ENCODE data around the gene SDE2.
"Not testable (repeated sequence)": the region's sequence is repeated elsewhere in the genome, so short reads cannot be mapped to it uniquely, and the experiment has no call there.

Gene SDE2

GRCh38 chr1:225999227-225999911, at the start of gene SDE2:
Gene SDE2 (minus strand): TSS chr1:225999343. CDS start chr1:225999312, 31 bp downstream.
- DNase-seq (ENCODE audit: low read depth, low spot score) = peak; percentile 99

DNA sequence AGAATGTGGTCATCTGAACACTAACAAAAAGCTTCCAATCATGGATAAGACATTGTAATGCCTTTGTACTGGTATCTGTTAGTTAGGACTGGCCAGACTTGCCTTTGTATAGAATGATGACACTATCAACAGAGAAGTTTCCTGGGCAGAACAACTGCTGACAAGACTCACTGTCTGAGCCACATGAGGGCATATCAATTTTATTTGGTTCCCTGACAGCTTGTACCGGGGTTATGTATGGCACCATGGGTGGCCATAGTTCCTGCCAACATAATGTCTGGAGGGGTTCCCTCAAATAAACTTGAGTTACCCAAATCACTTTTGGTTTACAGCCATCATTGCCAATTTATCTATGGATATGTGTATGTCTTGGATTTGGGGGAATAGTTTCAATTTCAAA, 49.7 kb upstream of the SDE2 start:
- no peak for DNase-seq (ENCODE audit: low read depth, low spot score)

GRCh38 chr1:226047495-226047894, 48.4 kb upstream of the SDE2 start:
- DNase-seq (ENCODE audit: low read depth, low spot score) = no peak

GRCh38 chr1:226046240-226046639, 47.1 kb upstream of the SDE2 start:
- no peak for DNase-seq (ENCODE audit: low read depth, low spot score)

DNA sequence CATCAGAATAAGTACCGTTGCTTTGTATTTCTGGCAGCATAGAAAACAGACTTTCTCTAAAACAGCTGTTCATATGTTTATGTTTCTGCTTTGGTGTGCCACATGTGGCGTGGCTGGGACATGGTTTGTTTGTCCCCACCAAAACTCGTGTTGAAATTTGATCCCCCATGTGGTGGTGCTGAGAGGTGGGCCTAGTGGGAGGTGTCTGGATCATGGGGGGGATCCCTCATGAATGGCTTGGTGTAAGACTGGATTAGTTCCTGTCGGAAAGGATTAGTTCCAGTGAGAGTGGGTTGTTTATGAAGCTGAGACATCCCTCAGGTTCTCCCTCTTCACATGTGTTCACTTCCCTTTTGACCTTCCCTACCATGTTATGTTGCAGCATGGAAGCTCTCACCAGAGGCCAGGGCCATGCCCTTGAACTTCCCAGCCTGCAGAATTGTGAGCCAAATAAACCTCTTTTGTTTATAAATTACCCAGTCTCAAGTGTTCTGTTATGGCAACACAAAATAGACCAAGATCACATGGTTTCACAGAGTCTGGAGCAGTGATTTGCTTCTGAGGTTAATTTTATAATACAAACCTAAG, 45.5 kb upstream of the SDE2 start:
- DNase-seq (ENCODE audit: low read depth, low spot score) = no peak

GRCh38 chr1:226041419-226041818, 42.3 kb upstream of the SDE2 start:
- DNase-seq (ENCODE audit: low read depth, low spot score) = no peak

DNA sequence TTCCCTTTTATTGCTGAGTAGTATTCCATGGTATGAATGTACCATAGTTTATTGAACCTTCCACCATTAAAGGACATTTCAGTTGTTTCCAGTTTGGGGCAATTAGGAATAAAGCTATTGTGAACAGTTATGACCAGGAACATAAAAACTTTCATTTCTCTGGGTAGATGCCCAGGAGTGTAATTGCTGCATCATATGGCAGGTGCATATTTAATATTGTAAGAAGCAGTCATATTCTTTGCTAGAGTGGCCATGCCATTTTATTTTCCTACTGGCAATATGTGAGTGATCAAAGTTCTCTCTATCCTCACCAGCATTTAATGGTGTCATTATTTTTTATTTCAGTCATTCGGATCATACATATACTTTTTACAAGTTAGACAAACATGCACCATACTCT, 39.5 kb upstream of the SDE2 start:
- DNase-seq (ENCODE audit: low read depth, low spot score) = no peak

GRCh38 chr1:226035915-226036314, 36.8 kb upstream of the SDE2 start:
- DNase-seq (ENCODE audit: low read depth, low spot score) = no peak

- no peak for DNase-seq (ENCODE audit: low read depth, low spot score)
These were observed 35.3 kb upstream of the SDE2 start for GRCh38 chr1:226034482-226034881.

GRCh38 chr1:226033991-226034390, 34.8 kb upstream of the SDE2 start:
- DNase-seq (ENCODE audit: low read depth, low spot score) = no peak

DNA sequence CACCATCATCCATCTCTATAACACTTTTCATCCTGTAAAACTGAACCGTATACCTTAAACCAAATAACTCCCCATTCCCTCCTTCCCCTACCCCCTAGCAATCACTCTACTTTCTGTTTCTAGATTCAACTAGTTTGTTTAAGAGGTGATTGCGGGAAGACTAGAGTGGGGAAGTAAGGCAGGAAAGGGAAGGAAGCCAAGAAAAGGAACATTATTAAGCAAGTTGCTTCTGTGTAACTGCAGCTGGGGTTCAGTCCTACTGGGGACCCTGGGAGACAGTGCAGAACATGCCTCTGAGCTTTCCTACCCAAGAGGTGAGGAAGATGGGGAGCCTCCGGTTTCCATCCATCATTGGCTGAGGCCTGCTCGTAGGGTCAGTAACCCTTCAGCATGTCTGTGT, 34.4 kb upstream of the SDE2 start:
- DNase-seq (ENCODE audit: low read depth, low spot score) = no peak

GRCh38 chr1:226029568-226030225, 30.6 kb upstream of the SDE2 start:
- DNase-seq (ENCODE audit: low read depth, low spot score) = no peak

GRCh38 chr1:226029093-226029496, 30.0 kb upstream of the SDE2 start:
- no peak for DNase-seq (ENCODE audit: low read depth, low spot score)

DNA sequence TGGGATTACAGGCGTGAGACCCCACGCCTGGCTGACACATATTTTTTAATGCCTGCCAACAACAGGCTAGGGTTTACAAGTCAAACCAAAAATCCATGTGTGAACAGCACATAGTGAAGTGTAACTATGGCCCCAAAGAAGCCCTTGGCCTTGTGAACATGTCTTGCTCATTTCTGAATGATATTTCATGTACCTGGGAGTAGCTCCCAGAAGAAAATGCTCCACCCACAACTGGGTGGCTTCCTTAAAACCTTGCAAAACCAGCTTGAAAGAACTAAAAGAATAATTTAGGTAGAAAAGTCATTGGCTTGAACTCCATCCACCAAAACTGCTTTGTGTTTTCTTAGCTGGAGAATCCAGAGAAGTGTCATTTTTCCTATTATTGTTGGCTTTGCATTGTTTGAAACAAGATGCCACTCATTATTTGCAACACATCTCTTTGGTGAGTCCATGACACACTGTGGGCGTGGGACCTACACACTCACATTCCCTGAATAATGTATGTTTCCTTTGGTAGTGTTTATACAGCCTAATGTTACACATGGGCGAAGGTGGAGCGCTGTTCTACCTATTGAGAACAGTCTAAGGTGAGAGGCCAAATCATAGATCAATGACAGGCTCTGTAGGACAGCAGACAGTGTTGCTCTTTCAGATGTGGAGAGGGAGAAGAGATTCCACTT, 28.5 kb upstream of the SDE2 start:
- DNase-seq (ENCODE audit: low read depth, low spot score) = no peak

DNA sequence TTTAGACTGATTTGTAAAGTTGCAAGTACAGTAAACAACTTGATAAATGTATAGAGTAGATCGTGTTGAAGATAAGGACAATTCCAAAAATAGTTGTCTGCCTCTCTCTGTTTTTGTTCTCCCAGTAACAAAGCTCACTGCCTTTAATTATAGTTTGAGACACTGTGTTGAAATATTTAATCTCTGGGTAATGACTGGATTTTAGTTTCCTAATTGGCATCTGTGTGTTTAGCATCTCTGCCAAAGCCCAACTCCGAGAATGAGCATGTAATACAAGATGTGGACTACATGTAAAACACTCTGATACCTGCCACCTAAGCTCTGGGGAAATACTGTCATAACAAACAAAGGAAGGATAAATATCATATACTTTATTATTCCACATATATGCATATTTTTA, 27.7 kb upstream of the SDE2 start:
- no peak for DNase-seq (ENCODE audit: low read depth, low spot score)

DNA sequence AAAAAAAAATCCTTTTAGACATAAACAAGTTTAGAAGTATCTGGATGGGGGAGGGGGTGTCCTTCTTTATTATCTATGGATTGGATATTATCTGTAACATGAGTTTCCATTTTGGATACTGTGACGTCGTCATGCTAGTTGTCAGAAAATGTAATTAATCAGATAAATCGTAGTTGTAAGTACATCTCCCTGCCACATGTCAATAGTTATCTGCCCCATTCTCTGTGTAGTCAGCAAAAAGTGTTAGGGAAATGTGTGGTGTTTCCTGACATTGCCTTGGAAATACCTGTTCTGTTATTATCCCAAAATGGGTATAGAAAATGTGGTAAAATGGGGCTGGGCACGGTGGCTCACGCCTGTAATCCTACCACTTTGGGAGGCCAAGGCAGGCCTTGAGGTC, 24.6 kb upstream of the SDE2 start:
- no peak for DNase-seq (ENCODE audit: low read depth, low spot score)

DNA sequence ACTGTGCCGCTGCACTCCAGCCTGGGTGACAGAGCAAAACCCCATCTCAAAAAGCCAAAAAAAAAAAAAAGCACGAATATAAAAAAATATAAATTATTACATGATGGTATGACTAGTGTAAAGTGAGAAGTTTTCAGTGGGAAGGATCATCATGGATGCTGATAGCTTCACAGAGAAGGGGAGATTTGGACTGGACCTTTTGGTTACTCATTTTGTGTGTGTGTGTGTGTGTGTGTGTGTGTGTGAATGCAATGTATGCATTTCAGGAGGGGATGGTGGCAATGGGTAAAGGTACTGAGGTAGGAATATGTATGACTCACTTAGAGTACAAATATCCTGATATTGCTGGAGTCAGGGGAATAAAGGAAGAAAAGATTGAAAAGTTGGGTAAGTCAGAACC, 22.7 kb upstream of the SDE2 start:
- no peak for DNase-seq (ENCODE audit: low read depth, low spot score)

GRCh38 chr1:226021401-226021800, 22.3 kb upstream of the SDE2 start:
- no peak for DNase-seq (ENCODE audit: low read depth, low spot score)

- no peak for DNase-seq (ENCODE audit: low read depth, low spot score)
These were observed 20.4 kb upstream of the SDE2 start for GRCh38 chr1:226019572-226019971.

GRCh38 chr1:226017070-226017469, 17.9 kb upstream of the SDE2 start:
- DNase-seq (ENCODE audit: low read depth, low spot score) = no peak

- no peak for DNase-seq (ENCODE audit: low read depth, low spot score)
These were observed 10.5 kb upstream of the SDE2 start for GRCh38 chr1:226009650-226010044.

DNA sequence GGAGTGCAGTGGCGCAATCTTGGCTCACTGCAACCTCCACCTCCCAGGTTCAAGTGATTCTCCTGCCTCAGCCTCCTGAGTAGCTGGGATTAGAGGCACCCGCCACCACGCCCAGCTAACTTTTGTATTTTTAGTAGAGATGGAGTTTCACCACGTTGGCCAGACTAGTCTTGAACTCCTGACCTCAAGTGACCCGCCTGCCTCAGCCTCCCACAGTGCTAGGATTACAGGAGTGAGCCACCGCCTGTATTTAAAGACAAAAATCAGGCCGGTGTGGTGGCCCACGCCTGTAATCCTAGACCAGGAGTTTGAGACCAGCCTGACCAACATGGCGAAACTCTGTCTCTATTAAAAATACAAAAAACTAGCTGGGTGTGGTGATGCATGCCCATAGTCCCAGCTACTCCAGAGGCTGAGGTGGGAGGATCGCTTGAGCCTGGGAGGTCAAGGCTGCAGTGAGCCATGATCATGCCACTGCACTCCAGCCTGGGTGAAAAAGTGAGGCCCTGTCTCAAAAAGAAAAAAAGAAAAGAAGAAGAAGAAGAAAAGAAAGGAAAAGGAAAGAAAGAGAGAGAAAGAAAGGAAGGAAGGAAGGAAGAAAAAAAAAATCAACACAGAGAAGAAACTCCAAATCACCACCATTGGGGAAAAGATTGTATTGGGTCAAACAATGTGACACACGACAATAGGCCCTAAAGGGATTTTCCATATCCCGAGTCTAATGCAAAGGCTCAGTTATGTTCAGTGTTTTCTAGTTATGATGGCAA, 8.2 kb upstream of the SDE2 start:
- not testable (repeated sequence) for DNase-seq (ENCODE audit: low read depth, low spot score)
